Measurements from ENCODE around the gene GPR156.

GRCh38 chr3:120311863-120312794 lies 27.1 kb upstream of the GPR156 start:
- no peak for TF ChIP-seq CTCF (IDR thresholded peaks at IDR 0.05 in 2 of 3, conservative IDR thresholded peaks at IDR 0.05 in 1 of 3; ENCODE audit: borderline replicate concordance in 1 of 3, insufficient read depth in 1 of 3, low read depth in 2 of 3, low read length in 2 of 3)
- TF ChIP-seq EZH2phosphoT487 (IDR thresholded peaks at IDR 0.05; ENCODE audit: borderline replicate concordance): no peak
- no peak for TF ChIP-seq REST (IDR thresholded peaks at IDR 0.05; ENCODE audit: low read depth)
- TF ChIP-seq FOSL1 (IDR thresholded peaks at IDR 0.05; ENCODE audit: low read depth): no peak
- no peak for TF ChIP-seq EZH2 (IDR thresholded peaks at IDR 0.05)
- TF ChIP-seq ZNF274 (IDR thresholded peaks at IDR 0.05; ENCODE audit: low read depth, low read length): no peak
- TF ChIP-seq POLR2A (IDR thresholded peaks at IDR 0.05; ENCODE audit: borderline replicate concordance, extremely low read depth, insufficient read depth, insufficient read length): no peak
- no peak for TF ChIP-seq MAX (IDR thresholded peaks at IDR 0.05)
- no peak for TF ChIP-seq ATF3 (IDR thresholded peaks at IDR 0.05)
- TF ChIP-seq POLR2AphosphoS5 (IDR thresholded peaks at IDR 0.05; ENCODE audit: low read depth, low read length): no peak
